Amniotic stem cell (primary cell): ENCODE results near the gene DDX54.
"Not testable (repeated sequence)": the region's sequence is repeated elsewhere in the genome, so short reads cannot be mapped to it uniquely, and the experiment has no call there.

Experiments
- DNase-seq: peaks from one replicate; lab custom pipeline; 2025; lab: John Stamatoyannopoulos, UW

Gene DDX54

GRCh38 chr12:113142173-113142885 lies 42.9 kb downstream of the DDX54 start:
- DNase-seq, result no peak

GRCh38 chr12:113141716-113142115 lies 43.6 kb downstream of the DDX54 start:
- DNase-seq, result not testable (repeated sequence)

- no peak for DNase-seq
Measured at GRCh38 chr12:113140706-113141105, 44.6 kb downstream of the DDX54 start.

GRCh38 chr12:113138826-113139225 lies 46.5 kb downstream of the DDX54 start:
- DNase-seq, result no peak

GRCh38 chr12:113137861-113138783 lies 47.2 kb downstream of the DDX54 start:
- DNase-seq, result no peak

GRCh38 chr12:113136990-113137511 lies 48.2 kb downstream of the DDX54 start:
- DNase-seq, result no peak

- no peak for DNase-seq
Measured at GRCh38 chr12:113136128-113136989, 48.9 kb downstream of the DDX54 start.

GRCh38 chr12:113135178-113136127 lies 49.8 kb downstream of the DDX54 start, which contains the start of gene RASAL1:
TSS of gene RASAL1 (minus strand) at chr12:113135761. CDS start at chr12:113135462, 299 bp downstream.
- no peak for DNase-seq

GRCh38 chr12:113134521-113134951 lies 50.7 kb downstream of the DDX54 start:
- DNase-seq, result no peak

- no peak for DNase-seq
Measured at GRCh38 chr12:113134071-113134470, 51.2 kb downstream of the DDX54 start.

GRCh38 chr12:113133666-113134065 lies 51.6 kb downstream of the DDX54 start:
- no peak for DNase-seq

- no peak for DNase-seq
Measured at GRCh38 chr12:113133036-113133435, 52.2 kb downstream of the DDX54 start.

- no peak for DNase-seq
Measured at GRCh38 chr12:113131556-113131955, 53.7 kb downstream of the DDX54 start.

GRCh38 chr12:113130457-113131135 lies 54.7 kb downstream of the DDX54 start:
- no peak for DNase-seq

- no peak for DNase-seq
Measured at GRCh38 chr12:113129664-113130456, 55.4 kb downstream of the DDX54 start.

GRCh38 chr12:113128802-113129663 lies 56.2 kb downstream of the DDX54 start:
- no peak for DNase-seq

- DNase-seq, result no peak
Measured at GRCh38 chr12:113127791-113128199, 57.5 kb downstream of the DDX54 start.
